Neuron (in vitro differentiated cells): Measurements from ENCODE around the gene AXDND1.

Source experiments
- H2AFZ ChIP-seq: one replicate; pipeline ENCODE4 v1.6.1; 2013; ENCODE audit warnings: low read depth, mild to moderate bottlenecking, inconsistent platforms, low read length, moderate library complexity
- H3K27me3 ChIP-seq: one replicate; pipeline ENCODE4 v1.6.1; 2013; ENCODE audit warnings: low read length; ENCODE audit not compliant: insufficient read depth
- H3K36me3 ChIP-seq: one replicate; pipeline ENCODE4 v1.6.1; 2013; ENCODE audit warnings: low read length; ENCODE audit not compliant: insufficient read depth
- H3K4me1 ChIP-seq: one replicate; pipeline ENCODE4 v1.6.1; 2013; ENCODE audit warnings: low read length; ENCODE audit not compliant: insufficient read depth
- H3K4me3 ChIP-seq: 2 replicates; pipeline ENCODE4 v1.5.1; 2013; ENCODE audit warnings: mild to moderate bottlenecking, low read length, moderate library complexity
- H3K9me3 ChIP-seq: one replicate; pipeline ENCODE4 v1.6.1; 2013; ENCODE audit warnings: low read length

The AXDND1 gene

GRCh38 chr1:179529482-179530195 lies 163.9 kb downstream of the AXDND1 start:
- Histone ChIP-seq H3K36me3 (no peaks in the 10 kb centered on the region), H2AFZ (no peak overlapping the region), H3K9me3 (no peaks in the 10 kb centered on the region), H3K4me1 (peaks cover 11% of the 10 kb centered on the region), H3K4me3 (no peak overlapping the region), H3K27me3 (no peaks in the 10 kb centered on the region)

- peaks cover 10% of the 10 kb centered on the region for H3K4me1 ChIP-seq
- H3K27me3 ChIP-seq = no peaks in the 10 kb centered on the region
- H2AFZ ChIP-seq = no peak overlapping the region
- H3K9me3 ChIP-seq = no peaks in the 10 kb centered on the region
- no peak overlapping the region for H3K4me3 ChIP-seq
- H3K36me3 ChIP-seq = no peaks in the 10 kb centered on the region
Observed at GRCh38 chr1:179530352-179530751, 164.6 kb downstream of the AXDND1 start.

- Histone ChIP-seq H2AFZ (no peak overlapping the region), H3K4me1 (no peaks in the 10 kb centered on the region), H3K4me3 (no peak overlapping the region), H3K9me3 (peaks cover 2% of the 10 kb centered on the region), H3K27me3 (no peaks in the 10 kb centered on the region), H3K36me3 (no peaks in the 10 kb centered on the region)
Observed at GRCh38 chr1:179541774-179542173, 176.0 kb downstream of the AXDND1 start.

- Histone ChIP-seq H2AFZ (no peak overlapping the region), H3K4me1 (no peaks in the 10 kb centered on the region), H3K9me3 (peaks cover 2% of the 10 kb centered on the region), H3K27me3 (no peaks in the 10 kb centered on the region), H3K4me3 (no peak overlapping the region), H3K36me3 (no peaks in the 10 kb centered on the region)
Observed at GRCh38 chr1:179545321-179545720, 179.6 kb downstream of the AXDND1 start.

- Histone ChIP-seq H2AFZ (no peak overlapping the region), H3K36me3 (no peaks in the 10 kb centered on the region), H3K4me3 (no peak overlapping the region), H3K4me1 (no peaks in the 10 kb centered on the region), H3K9me3 (no peaks in the 10 kb centered on the region), H3K27me3 (no peaks in the 10 kb centered on the region)
Observed at GRCh38 chr1:179547021-179547535, 181.3 kb downstream of the AXDND1 start.

GRCh38 chr1:179548666-179549367 lies 183.0 kb downstream of the AXDND1 start:
- Histone ChIP-seq H3K4me1 (no peaks in the 10 kb centered on the region), H3K9me3 (no peaks in the 10 kb centered on the region), H3K36me3 (no peaks in the 10 kb centered on the region), H3K4me3 (no peak overlapping the region), H2AFZ (no peak overlapping the region), H3K27me3 (no peaks in the 10 kb centered on the region)

- no peaks in the 10 kb centered on the region for H3K9me3 ChIP-seq
- H3K36me3 ChIP-seq = no peaks in the 10 kb centered on the region
- H3K4me1 ChIP-seq = no peaks in the 10 kb centered on the region
- no peak overlapping the region for H2AFZ ChIP-seq
- H3K27me3 ChIP-seq = no peaks in the 10 kb centered on the region
- H3K4me3 ChIP-seq = no peak overlapping the region
Observed at GRCh38 chr1:179549368-179549700, 183.6 kb downstream of the AXDND1 start.

GRCh38 chr1:179550746-179551682 lies 185.2 kb downstream of the AXDND1 start:
- Histone ChIP-seq H3K9me3 (no peaks in the 10 kb centered on the region), H2AFZ (no peak overlapping the region), H3K4me3 (no peak overlapping the region), H3K4me1 (no peaks in the 10 kb centered on the region), H3K36me3 (no peaks in the 10 kb centered on the region), H3K27me3 (no peaks in the 10 kb centered on the region)

- Histone ChIP-seq H3K27me3 (no peaks in the 10 kb centered on the region), H3K36me3 (no peaks in the 10 kb centered on the region)
Observed at GRCh38 chr1:179554427-179554826, 188.7 kb downstream of the AXDND1 start.

GRCh38 chr1:179558078-179558477 lies 192.3 kb downstream of the AXDND1 start:
- no peak overlapping the region for H2AFZ ChIP-seq
- no peaks in the 10 kb centered on the region for H3K36me3 ChIP-seq
- no peak overlapping the region for H3K4me3 ChIP-seq
- H3K27me3 ChIP-seq = no peaks in the 10 kb centered on the region
- H3K4me1 ChIP-seq = no peaks in the 10 kb centered on the region
- H3K9me3 ChIP-seq = no peaks in the 10 kb centered on the region

More at GRCh38 chr1:179554427-179554826, 188.7 kb downstream of the AXDND1 start:
- no peaks in the 10 kb centered on the region for H3K4me1 ChIP-seq
- no peak overlapping the region for H2AFZ ChIP-seq
- H3K9me3 ChIP-seq = no peaks in the 10 kb centered on the region
- H3K4me3 ChIP-seq = no peak overlapping the region

- H3K27me3 ChIP-seq = peaks cover 62% of the 10 kb centered on the region
- no peaks in the 10 kb centered on the region for H3K9me3 ChIP-seq
- no peak within 1 kb of the TSS for H3K4me3 ChIP-seq
- H2AFZ ChIP-seq = peak within 1 kb of the TSS; percentile 17
- no peaks in the 10 kb centered on the region for H3K4me1 ChIP-seq
- no peaks in the 10 kb centered on the region for H3K36me3 ChIP-seq
Observed at GRCh38 chr1:179575497-179576314, 209.9 kb downstream of the AXDND1 start, which contains the start of gene NPHS2. NPHS2 (minus strand) TSS chr1:179575948; CDS start chr1:179575864, 84 bp downstream.

- Histone ChIP-seq H2AFZ (no peak overlapping the region), H3K4me3 (no peak overlapping the region), H3K9me3 (no peaks in the 10 kb centered on the region), H3K27me3 (peaks cover 62% of the 10 kb centered on the region), H3K36me3 (no peaks in the 10 kb centered on the region), H3K4me1 (no peaks in the 10 kb centered on the region)
Observed at GRCh38 chr1:179576509-179576908, 210.7 kb downstream of the AXDND1 start.
